Esophagus muscularis mucosa (tissue), 4 donors: ENCODE results near the gene TSPAN5. TPM values are rescaled to one million over a fixed set of nuclear protein-coding genes. Genes with fewer than 3 reads are reported as not detected.

Experiments
- DNase-seq: peaks from one replicate; pipeline ENCODE4 v3.0.0-alpha.2; 2017; ENCODE audit errors: extremely low spot score
- H3K27ac ChIP-seq, 4 donors: fragments of 200-600 bp; sonication (generic); replicated peaks in 1 of 4; 1 replicate in 3 of 4; 2 replicates in 1 of 4; pipeline ENCODE4 v1.5.1; 2016 to 2019; ENCODE audit warnings: mild to moderate bottlenecking in 1 of 4
- H3K27me3 ChIP-seq, 4 donors: fragments of 200-600 bp; sonication (generic); one replicate each; pipeline versions ENCODE4 v1.5.1 to v1.6.0; 2016 to 2019
- H3K36me3 ChIP-seq, 4 donors: fragments of 200-600 bp; sonication (generic); one replicate each; pipeline ENCODE4 v1.5.1; 2016 to 2019
- H3K4me1 ChIP-seq, 4 donors: fragments of 200-600 bp; sonication (generic); one replicate each; pipeline ENCODE4 v1.5.1; 2016 to 2019
- H3K4me3 ChIP-seq, 4 donors: fragments of 200-600 bp; sonication (generic); 1 replicate in 2 of 4; 2 replicates in 2 of 4; pipeline ENCODE4 v1.5.1; 2016 to 2019; ENCODE audit warnings: mild to moderate bottlenecking in 4 of 4, moderate library complexity in 1 of 4
- H3K9me3 ChIP-seq, 4 donors: fragments of 200-600 bp; sonication (generic); 1 replicate in 3 of 4; 2 replicates in 1 of 4; pipeline ENCODE4 v1.5.1; 2016 to 2019
- EP300 ChIP-seq: sonication (generic); formaldehyde crosslinking; IDR thresholded peaks from one replicate; pipeline ENCODE4 v1.6.1; 2017; ENCODE audit warnings: antibody characterized with exemption
- POLR2A ChIP-seq: fragments of 450-650 bp; IDR thresholded peaks from one replicate; pipeline ENCODE4 v1.6.1; 2017; ENCODE audit warnings: antibody characterized with exemption, moderate library complexity, mild to moderate bottlenecking, low read depth
- POLR2AphosphoS5 ChIP-seq, 2 donors: sonication (generic); formaldehyde crosslinking; IDR thresholded peaks; one replicate each; pipeline ENCODE4 v1.6.1; 2017; ENCODE audit warnings: antibody characterized with exemption in 2 of 2
- WGBS: methylation state at CpG from one replicate; pipeline ENCODE4 v1.1.5; 2018; 5-methylcytosine and 5-hydroxymethylcytosine counted together
- intact Hi-C: fragments of 100-400 bp; cut with DNase I; formaldehyde crosslinking; loops from one replicate; pipeline ENCODE4 v1.15.1; 2023
- total RNA-seq, 4 donors: library from RNA; depleted of rRNA; stranded (reverse); fragments of >200 nt; gene quantifications; one replicate each; pipeline versions ENCODE4 v1.1.0 to v1.2.1, GENCODE V29; 2016
- TF ChIP-seq, protein P1 (sequence below), 3 experiments: fragments of 200-600 bp in 2 of 3; fragments of 450-650 bp in 1 of 3; sonication (generic) in 2 of 3; IDR thresholded peaks; one replicate each; pipeline ENCODE4 v1.5.1; 2017 to 2019; ENCODE audit warnings: antibody characterized with exemption in 3 of 3, mild to moderate bottlenecking in 2 of 3, moderate library complexity in 1 of 3

TSPAN5 gene
- total RNA-seq, 4 donors from 2014 or later, result 9.1 to 16.8 (median 13.3) TPM

DNA sequence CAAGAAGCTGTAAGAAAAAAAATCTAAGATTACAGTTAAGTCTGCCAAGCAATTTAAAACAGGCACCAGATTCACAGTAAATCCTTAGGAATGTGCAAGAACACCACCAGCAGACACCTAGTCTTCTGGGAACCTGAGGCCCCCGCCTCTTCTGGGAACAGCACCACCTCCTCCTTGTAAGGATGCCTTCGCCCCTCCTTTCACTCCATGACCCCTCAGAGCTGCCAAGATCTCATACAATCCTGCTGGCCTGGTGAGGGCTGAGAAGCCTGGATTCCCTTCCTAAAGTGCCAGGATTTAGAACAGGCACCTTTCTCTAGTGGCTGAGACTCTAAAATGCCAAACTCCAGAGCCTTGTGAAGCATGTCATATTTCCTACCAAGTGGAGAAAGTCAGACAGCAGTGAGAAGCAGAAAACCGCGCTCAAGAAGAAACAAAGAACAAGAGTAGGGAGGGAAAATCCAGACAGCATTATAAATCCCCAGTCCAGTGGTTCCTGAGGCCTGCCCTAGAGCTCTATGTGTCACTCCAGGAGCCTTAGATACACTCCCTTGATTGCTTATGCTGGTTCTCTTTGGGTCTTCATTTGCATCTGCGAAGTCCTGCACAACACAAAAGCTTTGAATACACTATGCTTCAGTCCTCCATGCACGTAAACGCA is 166.4 kb downstream of the TSPAN5 start:
- peaks cover 0 to 43% (median 38%) of the 10 kb centered on the region in 4 donors for H3K4me1 ChIP-seq
- H3K36me3 ChIP-seq, result no peaks in the 10 kb centered on the region
- no peak overlapping the region for H3K4me3 ChIP-seq
- 71% methylated on average over 7 of the region's 7 CpGs for WGBS
- peak in 1 of 2 donors; percentile 42 for TF ChIP-seq POLR2AphosphoS5 (IDR thresholded peaks at IDR 0.05)
- peak; percentile 64 for TF ChIP-seq EP300
- no peak for TF ChIP-seq POLR2A
- TF ChIP-seq, protein P1, sequence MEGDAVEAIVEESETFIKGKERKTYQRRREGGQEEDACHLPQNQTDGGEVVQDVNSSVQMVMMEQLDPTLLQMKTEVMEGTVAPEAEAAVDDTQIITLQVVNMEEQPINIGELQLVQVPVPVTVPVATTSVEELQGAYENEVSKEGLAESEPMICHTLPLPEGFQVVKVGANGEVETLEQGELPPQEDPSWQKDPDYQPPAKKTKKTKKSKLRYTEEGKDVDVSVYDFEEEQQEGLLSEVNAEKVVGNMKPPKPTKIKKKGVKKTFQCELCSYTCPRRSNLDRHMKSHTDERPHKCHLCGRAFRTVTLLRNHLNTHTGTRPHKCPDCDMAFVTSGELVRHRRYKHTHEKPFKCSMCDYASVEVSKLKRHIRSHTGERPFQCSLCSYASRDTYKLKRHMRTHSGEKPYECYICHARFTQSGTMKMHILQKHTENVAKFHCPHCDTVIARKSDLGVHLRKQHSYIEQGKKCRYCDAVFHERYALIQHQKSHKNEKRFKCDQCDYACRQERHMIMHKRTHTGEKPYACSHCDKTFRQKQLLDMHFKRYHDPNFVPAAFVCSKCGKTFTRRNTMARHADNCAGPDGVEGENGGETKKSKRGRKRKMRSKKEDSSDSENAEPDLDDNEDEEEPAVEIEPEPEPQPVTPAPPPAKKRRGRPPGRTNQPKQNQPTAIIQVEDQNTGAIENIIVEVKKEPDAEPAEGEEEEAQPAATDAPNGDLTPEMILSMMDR (IDR thresholded peaks at IDR 0.05), result no peak
- no peak for DNase-seq
- H3K27me3 ChIP-seq, result no peaks in the 10 kb centered on the region
- H3K27ac ChIP-seq, result peak overlapping the region; percentile 42 to 60 (median 46)
- intact Hi-C loops, result no loop called here
- H3K9me3 ChIP-seq, result no peaks in the 10 kb centered on the region

GRCh38 chr4:98490251-98490650 is 168.2 kb downstream of the TSPAN5 start:
- Histone ChIP-seq H3K27ac (no peak overlapping the region), H3K27me3 (no peaks in the 10 kb centered on the region), H3K9me3 (no peaks in the 10 kb centered on the region), H3K4me1 (peaks cover 0 to 29% (median 26%) of the 10 kb centered on the region in 4 donors), H3K4me3 (no peak overlapping the region), H3K36me3 (no peaks in the 10 kb centered on the region)
- intact Hi-C loops, result no loop called here
- WGBS, result 96% methylated on average over 3 of the region's 3 CpGs
- TF ChIP-seq EP300, result no peak
- TF ChIP-seq, protein P1 (IDR thresholded peaks at IDR 0.05), result no peak
- TF ChIP-seq POLR2AphosphoS5 (IDR thresholded peaks at IDR 0.05), result no peak
- TF ChIP-seq POLR2A, result no peak
- DNase-seq, result no peak

DNA sequence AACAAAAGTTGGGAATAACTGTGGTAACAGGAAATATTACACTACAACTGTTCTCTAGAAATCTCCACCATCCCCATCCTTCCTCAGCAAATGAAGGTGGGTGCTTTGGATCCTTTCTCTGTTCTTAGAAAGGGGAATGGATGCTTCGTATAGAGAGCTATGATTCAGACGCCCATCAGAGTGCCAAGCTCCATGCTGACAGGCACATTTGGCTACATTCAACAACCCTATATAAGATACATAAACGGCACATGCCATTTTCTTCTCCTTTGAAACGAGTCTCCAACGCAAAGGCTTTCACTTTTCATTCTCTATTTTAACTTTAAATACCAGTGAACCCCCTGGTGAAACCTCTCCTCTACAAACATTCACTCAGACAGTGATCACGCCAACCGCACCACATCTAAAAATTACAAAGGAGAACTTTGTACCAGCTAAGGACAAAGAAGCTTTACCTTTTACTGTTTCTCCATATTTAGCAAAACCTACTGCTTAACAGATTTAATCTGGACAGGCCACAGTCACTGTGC is 172.5 kb downstream of the TSPAN5 start:
- Histone ChIP-seq H3K27me3 (no peaks in the 10 kb centered on the region), H3K36me3 (no peaks in the 10 kb centered on the region), H3K4me1 (no peaks in the 10 kb centered on the region), H3K4me3 (no peak overlapping the region), H3K9me3 (no peaks in the 10 kb centered on the region), H3K27ac (no peak overlapping the region)
- TF ChIP-seq EP300, result no peak
- TF ChIP-seq, protein P1 (IDR thresholded peaks at IDR 0.05), result no peak
- TF ChIP-seq POLR2AphosphoS5 (IDR thresholded peaks at IDR 0.05), result no peak
- TF ChIP-seq POLR2A, result no peak
- 89% methylated on average over 7 of the region's 7 CpGs for WGBS
- DNase-seq, result no peak
- intact Hi-C loops, result no loop called here

DNA sequence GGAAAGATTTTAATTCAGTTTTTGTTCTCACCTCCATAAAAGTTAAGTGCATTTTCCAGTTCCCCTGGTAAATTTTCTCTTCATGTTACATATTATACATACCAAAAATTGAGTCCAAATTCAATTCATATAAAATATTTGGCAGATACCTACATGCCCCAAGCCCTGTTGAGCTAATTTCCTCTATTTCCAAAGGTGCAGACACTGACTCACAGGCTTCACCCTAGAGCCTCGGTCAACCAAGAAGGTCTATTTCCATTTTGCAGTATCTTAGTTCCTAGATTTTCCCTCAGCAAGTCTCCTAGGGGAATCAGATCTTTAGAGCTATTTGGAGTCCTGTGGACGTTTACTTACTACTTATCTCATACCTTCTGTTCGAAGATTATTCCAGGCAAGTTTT is 174.4 kb downstream of the TSPAN5 start:
- Histone ChIP-seq H3K27ac (no peak overlapping the region), H3K27me3 (no peaks in the 10 kb centered on the region), H3K4me3 (no peak overlapping the region), H3K36me3 (no peaks in the 10 kb centered on the region), H3K4me1 (no peaks in the 10 kb centered on the region), H3K9me3 (no peaks in the 10 kb centered on the region)
- TF ChIP-seq EP300, result no peak
- TF ChIP-seq POLR2AphosphoS5 (IDR thresholded peaks at IDR 0.05), result no peak
- TF ChIP-seq POLR2A, result no peak
- TF ChIP-seq, protein P1 (IDR thresholded peaks at IDR 0.05), result no peak
- WGBS, result 90% methylated on average over 3 of the region's 3 CpGs
- DNase-seq, result no peak
- intact Hi-C loops, result no loop called here
